ENCODE data around the gene ING2. TPM values are rescaled to one million over a fixed set of nuclear protein-coding genes. Genes with fewer than 3 reads are reported as not detected.
A peak's percentile ranks its signal among the peaks of the same experiment; 100 is the strongest.

The ING2 gene
- total RNA-seq, 1 donor from 2014 or later: 12.2 TPM

DNA sequence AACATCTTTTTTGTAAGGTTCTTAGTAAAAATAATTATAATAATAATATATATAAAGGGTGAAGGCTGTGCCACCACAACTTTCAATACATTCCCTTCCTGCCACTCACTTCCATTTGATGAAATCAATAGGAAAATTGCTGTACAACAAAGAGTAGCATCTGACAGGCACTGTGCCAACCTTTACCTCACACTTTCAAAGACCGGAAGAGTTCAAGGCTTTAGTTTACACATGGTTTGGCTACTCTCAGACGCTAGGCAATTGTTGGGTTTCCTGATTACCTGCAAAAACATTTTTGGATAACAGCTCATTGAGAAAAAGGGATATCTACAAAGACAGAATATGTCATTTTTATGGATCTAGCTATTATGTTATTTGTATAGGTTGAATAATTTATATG is 5.5 kb upstream of the ING2 start:
- Mint-ChIP-seq H3K4me1 (ENCODE audit: unreplicated experiment) (peaks cover 19% of the 10 kb centered on the region), H3K9me3 (ENCODE audit: unreplicated experiment) (no peaks in the 10 kb centered on the region), H3K27ac (ENCODE audit: unreplicated experiment) (no peak overlapping the region), H3K4me3 (ENCODE audit: unreplicated experiment) (no peak overlapping the region), H3K27me3 (ENCODE audit: unreplicated experiment) (peaks cover 7% of the 10 kb centered on the region), H3K36me3 (ENCODE audit: low read depth, unreplicated experiment) (no peaks in the 10 kb centered on the region)
- no peak for DNase-seq (ENCODE audit: low spot score)
- TF ChIP-seq, protein P1, sequence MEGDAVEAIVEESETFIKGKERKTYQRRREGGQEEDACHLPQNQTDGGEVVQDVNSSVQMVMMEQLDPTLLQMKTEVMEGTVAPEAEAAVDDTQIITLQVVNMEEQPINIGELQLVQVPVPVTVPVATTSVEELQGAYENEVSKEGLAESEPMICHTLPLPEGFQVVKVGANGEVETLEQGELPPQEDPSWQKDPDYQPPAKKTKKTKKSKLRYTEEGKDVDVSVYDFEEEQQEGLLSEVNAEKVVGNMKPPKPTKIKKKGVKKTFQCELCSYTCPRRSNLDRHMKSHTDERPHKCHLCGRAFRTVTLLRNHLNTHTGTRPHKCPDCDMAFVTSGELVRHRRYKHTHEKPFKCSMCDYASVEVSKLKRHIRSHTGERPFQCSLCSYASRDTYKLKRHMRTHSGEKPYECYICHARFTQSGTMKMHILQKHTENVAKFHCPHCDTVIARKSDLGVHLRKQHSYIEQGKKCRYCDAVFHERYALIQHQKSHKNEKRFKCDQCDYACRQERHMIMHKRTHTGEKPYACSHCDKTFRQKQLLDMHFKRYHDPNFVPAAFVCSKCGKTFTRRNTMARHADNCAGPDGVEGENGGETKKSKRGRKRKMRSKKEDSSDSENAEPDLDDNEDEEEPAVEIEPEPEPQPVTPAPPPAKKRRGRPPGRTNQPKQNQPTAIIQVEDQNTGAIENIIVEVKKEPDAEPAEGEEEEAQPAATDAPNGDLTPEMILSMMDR (IDR thresholded peaks at IDR 0.05; ENCODE audit: unreplicated experiment): no peak

DNA sequence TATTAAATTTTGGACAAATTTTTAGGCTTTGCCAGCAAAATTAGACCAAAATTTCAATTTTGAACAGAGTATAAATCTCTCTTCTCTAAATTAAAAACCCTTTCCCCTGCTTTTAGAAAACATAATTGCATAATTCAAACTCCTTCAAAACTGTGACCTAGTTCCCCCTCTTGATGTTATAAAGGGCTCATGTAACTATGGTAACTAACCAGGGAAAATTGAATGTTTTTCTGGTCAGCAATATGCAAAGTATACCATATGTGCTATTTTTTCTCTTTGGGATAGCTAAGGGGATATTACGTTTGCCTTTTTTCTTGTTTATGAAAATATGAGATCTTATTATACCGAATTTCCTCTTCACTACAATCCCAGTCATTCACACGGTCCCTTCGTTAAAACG is 5.1 kb upstream of the ING2 start:
- Mint-ChIP-seq H3K4me3 (ENCODE audit: unreplicated experiment) (no peak overlapping the region), H3K4me1 (ENCODE audit: unreplicated experiment) (peaks cover 19% of the 10 kb centered on the region), H3K9me3 (ENCODE audit: unreplicated experiment) (no peaks in the 10 kb centered on the region), H3K36me3 (ENCODE audit: low read depth, unreplicated experiment) (no peaks in the 10 kb centered on the region), H3K27me3 (ENCODE audit: unreplicated experiment) (peaks cover 7% of the 10 kb centered on the region), H3K27ac (ENCODE audit: unreplicated experiment) (no peak overlapping the region)
- TF ChIP-seq, protein P1 (IDR thresholded peaks at IDR 0.05; ENCODE audit: unreplicated experiment): no peak
- DNase-seq (ENCODE audit: low spot score): no peak

DNA sequence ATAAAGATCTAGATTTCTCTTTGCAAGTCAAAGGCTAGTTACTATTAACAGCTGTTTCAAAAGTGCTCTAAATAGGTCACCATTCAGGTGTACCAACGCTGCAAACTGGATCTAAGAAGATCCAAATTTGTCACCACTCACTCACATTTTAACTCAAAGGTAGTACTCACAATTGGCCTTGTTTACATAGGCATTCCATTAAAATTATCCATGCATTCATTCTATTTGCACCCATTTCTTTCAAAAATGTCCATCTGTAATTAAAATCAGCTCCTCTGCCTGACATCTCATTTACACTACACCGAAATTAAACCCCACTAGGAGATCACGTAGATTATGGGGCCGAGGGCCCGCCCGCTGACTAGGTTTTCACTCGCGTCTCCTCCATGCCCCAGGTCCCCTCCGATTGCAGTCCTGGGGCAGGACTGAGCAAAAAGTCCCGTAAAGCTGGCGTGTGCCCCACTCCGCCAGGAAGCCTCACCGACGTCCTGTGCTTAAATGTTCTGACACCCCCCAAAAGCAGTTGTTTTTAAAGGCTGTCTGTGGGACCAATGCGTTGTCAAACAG is 1.3 kb upstream of the ING2 start:
- TF ChIP-seq, protein P1 (IDR thresholded peaks at IDR 0.05; ENCODE audit: unreplicated experiment): no peak
- no peak for DNase-seq (ENCODE audit: low spot score)
- H3K4me1 Mint-ChIP-seq (ENCODE audit: unreplicated experiment): peaks cover 12% of the 10 kb centered on the region
- H3K4me3 Mint-ChIP-seq (ENCODE audit: unreplicated experiment): peak overlapping the region; percentile 91
- no peaks in the 10 kb centered on the region for H3K9me3 Mint-ChIP-seq (ENCODE audit: unreplicated experiment)
- H3K36me3 Mint-ChIP-seq (ENCODE audit: low read depth, unreplicated experiment): no peaks in the 10 kb centered on the region
- H3K27me3 Mint-ChIP-seq (ENCODE audit: unreplicated experiment): peaks cover 13% of the 10 kb centered on the region
- peak overlapping the region; percentile 59 for H3K27ac Mint-ChIP-seq (ENCODE audit: unreplicated experiment)

DNA sequence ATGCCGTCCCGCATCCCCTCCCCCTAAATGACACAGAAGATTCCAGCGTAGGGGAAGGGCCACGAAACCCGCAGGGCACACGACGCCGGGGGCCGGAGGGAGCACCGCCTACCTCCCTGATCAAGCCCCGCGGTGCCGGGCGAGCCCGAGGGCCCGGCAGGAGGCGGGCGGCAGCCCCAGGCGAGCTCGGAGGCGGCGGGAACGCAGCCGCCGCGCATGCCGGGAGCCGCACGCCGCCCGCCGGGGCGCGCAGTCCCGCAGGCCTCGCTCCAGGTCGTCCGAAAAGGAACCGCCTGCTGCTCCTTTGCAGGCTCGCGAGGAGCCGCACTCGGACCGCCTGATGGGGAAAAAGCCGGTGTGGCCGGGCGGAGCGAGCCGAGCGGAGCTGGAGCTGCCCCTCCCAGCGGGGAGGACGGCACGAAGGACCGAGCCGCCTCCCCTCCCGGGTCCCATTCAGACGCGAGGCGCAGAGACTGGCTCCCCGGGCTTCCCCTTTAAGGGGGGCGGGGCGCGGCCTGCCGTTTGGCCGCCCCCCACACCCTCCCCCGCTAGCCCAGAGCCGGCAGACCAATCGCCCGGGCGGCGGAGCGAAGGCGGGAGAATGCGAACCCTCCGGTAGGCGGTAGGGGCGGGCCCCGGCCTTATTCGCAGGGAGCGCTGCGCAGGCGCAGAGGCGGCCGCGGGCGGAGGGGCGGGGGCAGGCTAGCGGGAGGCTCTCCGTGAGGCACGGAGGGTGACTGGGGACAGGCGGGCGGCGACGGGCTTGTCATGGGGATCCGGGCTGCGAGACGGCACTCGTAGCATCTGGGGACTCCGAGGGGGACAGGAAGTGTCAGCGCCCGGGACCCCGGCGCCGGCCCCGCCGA is 561 bp upstream of the ING2 start:
- Mint-ChIP-seq H3K27me3 (ENCODE audit: unreplicated experiment) (peaks cover 13% of the 10 kb centered on the region), H3K4me3 (ENCODE audit: unreplicated experiment) (peak overlapping the region; percentile 91), H3K9me3 (ENCODE audit: unreplicated experiment) (no peaks in the 10 kb centered on the region), H3K36me3 (ENCODE audit: low read depth, unreplicated experiment) (no peaks in the 10 kb centered on the region), H3K4me1 (ENCODE audit: unreplicated experiment) (peaks cover 12% of the 10 kb centered on the region), H3K27ac (ENCODE audit: unreplicated experiment) (no peak overlapping the region)
- peak; percentile 99 for DNase-seq (ENCODE audit: low spot score)
- TF ChIP-seq, protein P1 (IDR thresholded peaks at IDR 0.05; ENCODE audit: unreplicated experiment): no peak
